ENCODE measurements around the gene TGDS.
"Not testable (repeated sequence)": the region's sequence is repeated elsewhere in the genome, so short reads cannot be mapped to it uniquely, and the experiment has no call there.

TGDS gene

DNA sequence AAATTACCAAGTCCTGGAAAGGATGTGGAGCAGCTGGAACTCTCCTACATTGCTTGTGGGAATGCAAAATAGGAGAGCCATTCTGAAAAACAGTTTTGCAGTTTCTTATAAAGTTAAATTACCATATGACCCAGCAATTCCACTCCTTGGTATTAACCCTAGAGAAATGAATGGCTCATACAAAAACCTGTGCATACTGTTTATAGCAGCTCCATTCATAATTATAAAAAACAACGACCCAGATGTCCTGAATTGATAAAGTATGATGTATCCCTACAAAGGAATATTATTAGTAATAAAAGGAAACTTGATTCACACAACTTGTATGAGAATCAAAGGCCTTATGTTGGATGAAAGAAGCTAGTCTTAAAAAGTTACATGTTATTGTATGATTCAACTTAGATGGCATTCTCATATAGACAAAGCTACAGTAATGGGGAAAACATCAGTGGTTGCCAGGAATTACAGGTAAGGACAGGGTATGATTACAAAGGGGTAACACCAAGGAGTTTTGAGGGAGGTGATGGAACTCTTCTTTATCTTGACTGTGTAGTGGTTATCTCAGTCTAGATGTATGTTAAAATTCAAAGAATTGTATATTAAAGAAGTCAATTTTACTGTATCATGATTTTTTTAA lies 41.1 kb upstream of the TGDS start:
- H3K27ac ChIP-seq (replicated peaks), result no peak overlapping the region
- H3K27me3 ChIP-seq (ENCODE audit: insufficient read depth, poor library complexity, severe bottlenecking), result no peaks in the 10 kb centered on the region
- DNase-seq (ENCODE audit: low read depth in 1 of 2, low spot score in 1 of 2), result no peak
- TF ChIP-seq SPI1 (IDR thresholded peaks at IDR 0.05; ENCODE audit: borderline replicate concordance, low read depth) (no peak), REST (IDR thresholded peaks at IDR 0.05; ENCODE audit: insufficient replicate concordance, low read depth) (no peak), POLR2AphosphoS5 (IDR thresholded peaks at IDR 0.05; ENCODE audit: low read depth) (no peak), GABPA (IDR thresholded peaks at IDR 0.05; ENCODE audit: low read depth) (no peak)
- TF ChIP-seq, protein P1, sequence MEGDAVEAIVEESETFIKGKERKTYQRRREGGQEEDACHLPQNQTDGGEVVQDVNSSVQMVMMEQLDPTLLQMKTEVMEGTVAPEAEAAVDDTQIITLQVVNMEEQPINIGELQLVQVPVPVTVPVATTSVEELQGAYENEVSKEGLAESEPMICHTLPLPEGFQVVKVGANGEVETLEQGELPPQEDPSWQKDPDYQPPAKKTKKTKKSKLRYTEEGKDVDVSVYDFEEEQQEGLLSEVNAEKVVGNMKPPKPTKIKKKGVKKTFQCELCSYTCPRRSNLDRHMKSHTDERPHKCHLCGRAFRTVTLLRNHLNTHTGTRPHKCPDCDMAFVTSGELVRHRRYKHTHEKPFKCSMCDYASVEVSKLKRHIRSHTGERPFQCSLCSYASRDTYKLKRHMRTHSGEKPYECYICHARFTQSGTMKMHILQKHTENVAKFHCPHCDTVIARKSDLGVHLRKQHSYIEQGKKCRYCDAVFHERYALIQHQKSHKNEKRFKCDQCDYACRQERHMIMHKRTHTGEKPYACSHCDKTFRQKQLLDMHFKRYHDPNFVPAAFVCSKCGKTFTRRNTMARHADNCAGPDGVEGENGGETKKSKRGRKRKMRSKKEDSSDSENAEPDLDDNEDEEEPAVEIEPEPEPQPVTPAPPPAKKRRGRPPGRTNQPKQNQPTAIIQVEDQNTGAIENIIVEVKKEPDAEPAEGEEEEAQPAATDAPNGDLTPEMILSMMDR (IDR thresholded peaks at IDR 0.05; ENCODE audit: insufficient read depth, low read length), result no peak
- H3K4me3 ChIP-seq (replicated peaks; ENCODE audit: insufficient read depth, low read length), result no peak overlapping the region

DNA sequence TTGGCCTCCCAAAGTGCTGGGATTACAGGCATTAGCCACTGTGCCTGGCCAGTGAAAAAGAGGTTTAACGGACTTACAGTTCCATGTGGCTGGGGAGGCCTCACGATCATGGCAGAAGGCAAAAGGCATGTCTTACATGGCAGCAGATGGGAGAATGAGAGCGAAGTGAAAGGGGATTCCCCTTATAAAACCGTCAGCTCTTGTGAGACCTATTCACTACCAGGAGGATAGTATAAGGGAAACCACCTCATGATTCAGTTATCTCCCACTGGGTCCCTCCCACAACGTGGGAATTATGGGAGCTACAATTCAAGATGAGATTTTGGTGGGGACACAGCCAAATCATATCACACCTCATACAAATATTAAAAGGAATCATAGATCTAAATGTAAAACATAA lies 40.1 kb upstream of the TGDS start:
- not testable (repeated sequence) for H3K27ac ChIP-seq (replicated peaks); DNase-seq (ENCODE audit: low read depth in 1 of 2, low spot score in 1 of 2); H3K27me3 ChIP-seq (ENCODE audit: insufficient read depth, poor library complexity, severe bottlenecking); H3K4me3 ChIP-seq (replicated peaks; ENCODE audit: insufficient read depth, low read length)

GRCh38 chr13:94632226-94632980 lies 36.5 kb upstream of the TGDS start:
- H3K27me3 ChIP-seq (ENCODE audit: insufficient read depth, poor library complexity, severe bottlenecking), result no peaks in the 10 kb centered on the region
- no peak overlapping the region for H3K4me3 ChIP-seq (replicated peaks; ENCODE audit: insufficient read depth, low read length)
- DNase-seq (ENCODE audit: low read depth in 1 of 2, low spot score in 1 of 2), result no peak
- no peak overlapping the region for H3K27ac ChIP-seq (replicated peaks)
- no peak for TF ChIP-seq POLR2AphosphoS5 (IDR thresholded peaks at IDR 0.05; ENCODE audit: low read depth)

GRCh38 chr13:94630858-94631257 lies 34.9 kb upstream of the TGDS start:
- Histone ChIP-seq H3K4me3 (replicated peaks; ENCODE audit: insufficient read depth, low read length) (no peak overlapping the region), H3K27ac (replicated peaks) (no peak overlapping the region), H3K27me3 (ENCODE audit: insufficient read depth, poor library complexity, severe bottlenecking) (no peaks in the 10 kb centered on the region)
- TF ChIP-seq, protein P1 (IDR thresholded peaks at IDR 0.05; ENCODE audit: insufficient read depth, low read length), result no peak
- TF ChIP-seq POLR2AphosphoS5 (IDR thresholded peaks at IDR 0.05; ENCODE audit: low read depth) (no peak), SPI1 (IDR thresholded peaks at IDR 0.05; ENCODE audit: borderline replicate concordance, low read depth) (no peak), GABPA (IDR thresholded peaks at IDR 0.05; ENCODE audit: low read depth) (no peak), REST (IDR thresholded peaks at IDR 0.05; ENCODE audit: insufficient replicate concordance, low read depth) (no peak)
- no peak for DNase-seq (ENCODE audit: low read depth in 1 of 2, low spot score in 1 of 2)
